AG10803 (cell line): ENCODE results near the gene MRPS34.
A peak's percentile ranks its signal among the peaks of the same experiment; 100 is the strongest.

Experiments
- DNase-seq: peaks from one replicate; pipeline ENCODE4 v3.0.0; 2010; ENCODE audit warnings: low read depth
- H3K4me3 ChIP-seq: 2 replicates; pipeline ENCODE4 v1.5.1; 2011; ENCODE audit warnings: mild to moderate bottlenecking, low read length, control low read depth
- CTCF ChIP-seq: conservative IDR thresholded peaks from 2 replicates; pipeline ENCODE4 v1.5.1; 2011; ENCODE audit warnings: mild to moderate bottlenecking, low read length, control low read depth, inconsistent platforms

Gene MRPS34

GRCh38 chr16:1818204-1818872 lies 45.4 kb upstream of the MRPS34 start:
- no peak overlapping the region for H3K4me3 ChIP-seq
- TF ChIP-seq CTCF: no peak
- no peak for DNase-seq

GRCh38 chr16:1817716-1818115 lies 44.8 kb upstream of the MRPS34 start:
- no peak for TF ChIP-seq CTCF
- no peak for DNase-seq
- H3K4me3 ChIP-seq: no peak overlapping the region

GRCh38 chr16:1817276-1817589 lies 44.3 kb upstream of the MRPS34 start:
- H3K4me3 ChIP-seq: no peak overlapping the region
- no peak for TF ChIP-seq CTCF
- no peak for DNase-seq

- DNase-seq: no peak
- no peak overlapping the region for H3K4me3 ChIP-seq
- no peak for TF ChIP-seq CTCF
Measured at GRCh38 chr16:1816396-1817275, 43.7 kb upstream of the MRPS34 start.

GRCh38 chr16:1815461-1815860 lies 42.5 kb upstream of the MRPS34 start:
- no peak for DNase-seq
- no peak for TF ChIP-seq CTCF
- H3K4me3 ChIP-seq: no peak overlapping the region

- H3K4me3 ChIP-seq: no peak overlapping the region
- TF ChIP-seq CTCF: peak; percentile 57
- DNase-seq: peak; percentile 74
Measured at GRCh38 chr16:1812732-1813163, 39.8 kb upstream of the MRPS34 start.

GRCh38 chr16:1810536-1810935 lies 37.6 kb upstream of the MRPS34 start:
- no peak overlapping the region for H3K4me3 ChIP-seq
- no peak for DNase-seq
- no peak for TF ChIP-seq CTCF
